OCI-M2 (cell line): Measurements from ENCODE around the gene MYH4.

Experiments used
- DNase-seq: peaks from one replicate; lab custom pipeline; 2025; ENCODE audit not compliant: unreplicated experiment; lab: John Stamatoyannopoulos, UW

Gene MYH4

GRCh38 chr17:10421900-10422542 lies 47.3 kb downstream of the MYH4 start, which contains the start of gene MYH8:
Gene MYH8 (minus strand): TSS chr17:10421950. CDS start chr17:10420227, 1,723 bp downstream.
- no peak for DNase-seq

GRCh38 chr17:10421211-10421610 lies 48.1 kb downstream of the MYH4 start:
- DNase-seq: no peak

- no peak for DNase-seq
These were observed 48.5 kb downstream of the MYH4 start for GRCh38 chr17:10420811-10421210.

- no peak for DNase-seq
These were observed 51.9 kb downstream of the MYH4 start for GRCh38 chr17:10417431-10417830.

GRCh38 chr17:10415161-10415560 lies 54.2 kb downstream of the MYH4 start:
- DNase-seq: no peak

- DNase-seq: no peak
These were observed 65.8 kb downstream of the MYH4 start for GRCh38 chr17:10403589-10403988.

- no peak for DNase-seq
These were observed 71.0 kb downstream of the MYH4 start for GRCh38 chr17:10398352-10398751.

- no peak for DNase-seq
These were observed 72.7 kb downstream of the MYH4 start for GRCh38 chr17:10396524-10397163.

- DNase-seq: no peak
These were observed 75.0 kb downstream of the MYH4 start for GRCh38 chr17:10394201-10394887.
